H9 (cell line): ENCODE measurements around the gene STAB2. TPM values are rescaled to one million over a fixed set of nuclear protein-coding genes. Genes with fewer than 3 reads are reported as not detected.

ENCODE experiments used
- DNase-seq: peaks from one replicate; pipeline ENCODE4 v3.0.0-alpha.2; 2017
- H2AFZ ChIP-seq: one replicate; pipeline ENCODE4 v1.6.1; 2013; ENCODE audit warnings: mild to moderate bottlenecking, low read length, control low read depth, moderate library complexity
- H2AK5ac ChIP-seq: 2 replicates; pipeline ENCODE4 v1.6.1; 2013; ENCODE audit warnings: low read length, control low read depth, mixed read lengths; ENCODE audit not compliant: insufficient read length
- H2BK120ac ChIP-seq: one replicate; pipeline ENCODE4 v1.6.1; 2013; ENCODE audit warnings: low read depth, mild to moderate bottlenecking, low read length, control low read depth, inconsistent platforms; ENCODE audit not compliant: poor library complexity, severe bottlenecking
- H2BK12ac ChIP-seq: 2 replicates; pipeline ENCODE4 v1.6.1; 2013; ENCODE audit warnings: low read length, control low read depth, mixed read lengths, low read depth; ENCODE audit not compliant: insufficient read length
- H2BK15ac ChIP-seq: 2 replicates; pipeline ENCODE4 v1.6.1; 2013; ENCODE audit warnings: low read depth, low read length, control low read depth
- H2BK20ac ChIP-seq: one replicate; pipeline ENCODE4 v1.6.1; 2013; ENCODE audit warnings: low read depth, mild to moderate bottlenecking, low read length, control low read depth, inconsistent platforms; ENCODE audit not compliant: poor library complexity, severe bottlenecking
- H2BK5ac ChIP-seq: 2 replicates; pipeline ENCODE4 v1.6.1; 2013; ENCODE audit warnings: low read length, control low read depth, mixed read lengths; ENCODE audit not compliant: insufficient read length
- H3K14ac ChIP-seq: 2 replicates; pipeline ENCODE4 v1.6.1; 2013; ENCODE audit warnings: low read length, control low read depth; ENCODE audit not compliant: insufficient read depth
- H3K18ac ChIP-seq: 2 replicates; pipeline ENCODE4 v1.6.1; 2013; ENCODE audit warnings: low read depth, mild to moderate bottlenecking, mixed read lengths, low read length, control low read depth; ENCODE audit not compliant: insufficient read length
- H3K23ac ChIP-seq: 2 replicates; pipeline ENCODE4 v1.6.1; 2013; ENCODE audit warnings: low read length, control low read depth, mixed read lengths, low read depth; ENCODE audit not compliant: insufficient read length
- H3K23me2 ChIP-seq: 2 replicates; pipeline ENCODE4 v1.6.1; 2013; ENCODE audit warnings: low read depth, mild to moderate bottlenecking, mixed read lengths, low read length, control low read depth; ENCODE audit not compliant: insufficient read length, poor library complexity, severe bottlenecking
- H3K27ac ChIP-seq: 2 replicates; pipeline ENCODE4 v1.5.1; 2013; ENCODE audit warnings: low read length, control low read depth, mixed read lengths, low read depth; ENCODE audit not compliant: insufficient read length
- H3K27me3 ChIP-seq: 2 replicates; pipeline ENCODE4 v1.6.1; 2013; ENCODE audit warnings: low read length, control low read depth, inconsistent platforms; ENCODE audit not compliant: insufficient read depth
- H3K4ac ChIP-seq: 2 replicates; pipeline ENCODE4 v1.6.1; 2013; ENCODE audit warnings: low read depth, mild to moderate bottlenecking, control low read depth, inconsistent platforms, low read length, moderate library complexity
- H3K4me1 ChIP-seq: 2 replicates; pipeline ENCODE4 v1.6.1; 2013; ENCODE audit warnings: low read length, control low read depth, inconsistent platforms; ENCODE audit not compliant: insufficient read depth
- H3K4me2 ChIP-seq: 2 replicates; pipeline ENCODE4 v1.6.1; 2013; ENCODE audit warnings: low read length, control low read depth, mixed read lengths; ENCODE audit not compliant: insufficient read length, insufficient read depth
- H3K56ac ChIP-seq: 2 replicates; pipeline ENCODE4 v1.6.1; 2013; ENCODE audit warnings: low read depth, mild to moderate bottlenecking, mixed read lengths, low read length, control low read depth; ENCODE audit not compliant: insufficient read length
- H3K79me1 ChIP-seq: 2 replicates; pipeline ENCODE4 v1.6.1; 2013; ENCODE audit warnings: low read depth, mild to moderate bottlenecking, moderate library complexity, low read length, control low read depth, inconsistent platforms; ENCODE audit not compliant: insufficient read depth, poor library complexity, severe bottlenecking
- H3K79me2 ChIP-seq: 2 replicates; pipeline ENCODE4 v1.6.1; 2013; ENCODE audit warnings: low read length, control low read depth, inconsistent platforms; ENCODE audit not compliant: insufficient read depth
- H3K9ac ChIP-seq: 2 replicates; pipeline ENCODE4 v1.6.1; 2013; ENCODE audit warnings: low read length, control low read depth, mixed read lengths; ENCODE audit not compliant: insufficient read length; ENCODE audit errors: extremely low read depth
- H3K9me3 ChIP-seq: one replicate; pipeline ENCODE4 v1.6.1; 2013; ENCODE audit warnings: low read depth, low read length, inconsistent platforms; ENCODE audit not compliant: control insufficient read depth
- H3T11ph ChIP-seq: one replicate; pipeline ENCODE4 v1.6.1; 2013; ENCODE audit warnings: mild to moderate bottlenecking, low read length, control low read depth, inconsistent platforms
- H4K20me1 ChIP-seq: one replicate; pipeline ENCODE4 v1.6.1; 2013; ENCODE audit not compliant: control insufficient read depth, insufficient read length, insufficient read depth
- H4K5ac ChIP-seq: 2 replicates; pipeline ENCODE4 v1.6.1; 2013; ENCODE audit warnings: low read depth, mild to moderate bottlenecking, mixed read lengths, low read length, control low read depth; ENCODE audit not compliant: insufficient read length
- H4K8ac ChIP-seq: replicated peaks from 2 replicates; pipeline ENCODE4 v1.6.1; 2013; ENCODE audit warnings: low read length, control low read depth, mixed read lengths, low read depth; ENCODE audit not compliant: insufficient read length
- H4K91ac ChIP-seq: 2 replicates; pipeline ENCODE4 v1.6.1; 2013; ENCODE audit warnings: low read depth, mild to moderate bottlenecking, moderate library complexity, mixed read lengths, low read length, control low read depth; ENCODE audit not compliant: insufficient read length
- H3K27ac Mint-ChIP-seq, 3 experiments: 2 replicates in 2 of 3; 3 replicates in 1 of 3; pipeline ENCODE4 v1.8.0; 2020 to 2021; ENCODE audit warnings: mixed read lengths in 3 of 3, mild to moderate bottlenecking in 1 of 3, moderate library complexity in 1 of 3
- H3K27me3 Mint-ChIP-seq: 2 replicates; pipeline ENCODE4 v1.8.0; 2021; ENCODE audit warnings: low read depth, mild to moderate bottlenecking, moderate library complexity, mixed read lengths
- H3K36me3 Mint-ChIP-seq, 3 experiments: 2 replicates in 2 of 3; 3 replicates in 1 of 3; pipeline ENCODE4 v1.8.0; 2020 to 2021; ENCODE audit warnings: low read depth in 3 of 3, mixed read lengths in 3 of 3; ENCODE audit not compliant: insufficient read depth in 1 of 3
- H3K4me1 Mint-ChIP-seq, 2 experiments: 2 replicates each; pipeline ENCODE4 v1.8.0; 2020; ENCODE audit warnings: mixed read lengths in 2 of 2
- H3K4me3 Mint-ChIP-seq, 2 experiments: 2 replicates in 1 of 2; 3 replicates in 1 of 2; pipeline ENCODE4 v1.8.0; 2020 to 2021; ENCODE audit warnings: mild to moderate bottlenecking in 2 of 2, mixed read lengths in 2 of 2, moderate library complexity in 1 of 2
- H3K9me3 Mint-ChIP-seq, 2 experiments: 2 replicates in 1 of 2; 3 replicates in 1 of 2; pipeline ENCODE4 v1.8.0; 2020; ENCODE audit warnings: mild to moderate bottlenecking in 2 of 2, mixed read lengths in 2 of 2, moderate library complexity in 1 of 2
- CTCF ChIP-seq: fragments of 200-600 bp; sonication (generic); conservative IDR thresholded peaks from 3 replicates; pipeline ENCODE4 v1.8.0; 2021; ENCODE audit warnings: antibody characterized with exemption, mild to moderate bottlenecking
- WGBS: extraction: QIAGEN DNeasy Blood & Tissue Kit; methylation state at CpG from one replicate; pipeline ENCODE4 v1.1.7; 2013; ENCODE audit warnings: missing lambda C conversion rate, low lambda C conversion rate, mixed read lengths; ENCODE audit not compliant: insufficient read length; ENCODE audit errors: extremely low coverage; 5-methylcytosine and 5-hydroxymethylcytosine counted together
- total RNA-seq: library from RNA; stranded (reverse); gene quantifications from 2 replicates; pipeline ENCODE4 v1.2.1, GENCODE V29; 2021

Gene STAB2
- total RNA-seq, 1 experiment from 2014 or later = 0.02 TPM

GRCh38 chr12:103657331-103657730, 70.3 kb downstream of the STAB2 start:
- no peak overlapping the region for H3K9ac ChIP-seq
- no peak overlapping the region for H3K14ac ChIP-seq
- H2BK20ac ChIP-seq = no peak overlapping the region
- H3K4ac ChIP-seq = no peak overlapping the region
- H3K23ac ChIP-seq = no peak overlapping the region
- no peak overlapping the region for H4K8ac ChIP-seq
- H3T11ph ChIP-seq = no peak overlapping the region
- H2BK15ac ChIP-seq = no peak overlapping the region
- no peak overlapping the region for H4K5ac ChIP-seq
- no peaks in the 10 kb centered on the region for H3K4me1 ChIP-seq
- peaks cover 4 to 18% of the 10 kb centered on the region in 2 experiments for H3K4me1 Mint-ChIP-seq
- TF ChIP-seq CTCF = no peak
- no peak overlapping the region for H2BK5ac ChIP-seq
- H3K79me2 ChIP-seq = no peaks in the 10 kb centered on the region
- no peak overlapping the region for H3K4me3 Mint-ChIP-seq
- H2BK12ac ChIP-seq = no peak overlapping the region
- H4K20me1 ChIP-seq = no peaks in the 10 kb centered on the region
- H3K79me1 ChIP-seq = no peaks in the 10 kb centered on the region
- H3K27ac Mint-ChIP-seq = no peak overlapping the region
- no peak overlapping the region for H4K91ac ChIP-seq
- H3K36me3 Mint-ChIP-seq = no peaks in the 10 kb centered on the region
- WGBS = no CpG with 5 or more reads among the region's 2 CpGs
- peaks cover 4% of the 10 kb centered on the region for H3K27me3 Mint-ChIP-seq
- no peak overlapping the region for H2AK5ac ChIP-seq
- no peak overlapping the region for H3K27ac ChIP-seq
- H3K56ac ChIP-seq = no peak overlapping the region
- no peak overlapping the region for H3K4me2 ChIP-seq
- H3K9me3 ChIP-seq = no peaks in the 10 kb centered on the region
- H2AFZ ChIP-seq = no peak overlapping the region
- no peak for DNase-seq
- H3K9me3 Mint-ChIP-seq = no peaks in the 10 kb centered on the region; a peak in 1 of 5 replicates
- H3K27me3 ChIP-seq = no peaks in the 10 kb centered on the region
- H3K18ac ChIP-seq = no peak overlapping the region
- H2BK120ac ChIP-seq = no peak overlapping the region
- H3K23me2 ChIP-seq = no peaks in the 10 kb centered on the region
